ENCODE data around the gene MGMT.

MGMT gene

GRCh38 chr10:129718548-129719414 lies 251.7 kb downstream of the MGMT start:
- DNase-seq, result no peak

GRCh38 chr10:129719415-129719739 lies 252.3 kb downstream of the MGMT start:
- DNase-seq, result no peak

GRCh38 chr10:129719889-129720590 lies 253.0 kb downstream of the MGMT start:
- no peak for DNase-seq

- no peak for DNase-seq
These were observed 258.0 kb downstream of the MGMT start for GRCh38 chr10:129725011-129725410.

- no peak for DNase-seq
These were observed 258.4 kb downstream of the MGMT start for GRCh38 chr10:129725482-129725881.

GRCh38 chr10:129725890-129726631 lies 259.0 kb downstream of the MGMT start:
- DNase-seq, result no peak

- DNase-seq, result no peak
These were observed 260.0 kb downstream of the MGMT start for GRCh38 chr10:129727071-129727470.

GRCh38 chr10:129727495-129727894 lies 260.5 kb downstream of the MGMT start:
- no peak for DNase-seq

- DNase-seq, result no peak
These were observed 261.3 kb downstream of the MGMT start for GRCh38 chr10:129728246-129728820.

GRCh38 chr10:129728905-129729795 lies 262.1 kb downstream of the MGMT start:
- DNase-seq, result no peak

GRCh38 chr10:129730272-129730992 lies 263.4 kb downstream of the MGMT start:
- DNase-seq, result no peak

- no peak for DNase-seq
These were observed 263.9 kb downstream of the MGMT start for GRCh38 chr10:129730993-129731325.

- no peak for DNase-seq
These were observed 273.7 kb downstream of the MGMT start for GRCh38 chr10:129740532-129741279.

- DNase-seq, result no peak
These were observed 274.4 kb downstream of the MGMT start for GRCh38 chr10:129741280-129741977.

GRCh38 chr10:129741978-129742741 lies 275.1 kb downstream of the MGMT start:
- no peak for DNase-seq

- DNase-seq, result no peak
These were observed 275.9 kb downstream of the MGMT start for GRCh38 chr10:129742742-129743550.

- no peak for DNase-seq
These were observed 276.7 kb downstream of the MGMT start for GRCh38 chr10:129743738-129744133.

Data from NCI-H1417 treated with DMSO at 0.1 percent for 48 hours (cell line).